ENCODE results near the gene DACT3.

Gene DACT3

GRCh38 chr19:46598372-46598917 lies 62.5 kb downstream of the DACT3 start:
- Histone ChIP-seq H3K4me1 (ENCODE audit: insufficient read depth, low read length, severe bottlenecking) (peaks cover 17% of the 10 kb centered on the region), H3K79me2 (ENCODE audit: insufficient read depth, low read length) (peaks cover 19% of the 10 kb centered on the region), H3K9ac (ENCODE audit: low read length) (no peak overlapping the region), H3F3A (ENCODE audit: insufficient read depth, low read length) (no peaks in the 10 kb centered on the region), H3K9me2 (ENCODE audit: low read depth, low read length) (no peaks in the 10 kb centered on the region), H3K27ac (ENCODE audit: low read depth, low read length, poor library complexity, severe bottlenecking) (no peak overlapping the region), H3K4me3 (ENCODE audit: low read depth, low read length, poor library complexity, severe bottlenecking) (no peak overlapping the region), H3K4me2 (ENCODE audit: low read length) (no peak overlapping the region), H3K36me3 (ENCODE audit: insufficient read depth, low read length) (no peaks in the 10 kb centered on the region; the same call in 1 of the 2 replicates), H3K27me3 (ENCODE audit: insufficient read depth, low read length) (no peaks in the 10 kb centered on the region; the same call in 1 of the 2 replicates), H2AFZ (ENCODE audit: low read length) (no peak overlapping the region), H3K9me3 (ENCODE audit: low read length) (peaks cover 7% of the 10 kb centered on the region), H4K20me1 (ENCODE audit: insufficient read depth, low read length) (no peaks in the 10 kb centered on the region)
- no peak for TF ChIP-seq CTCF (IDR thresholded peaks at IDR 0.05; ENCODE audit: low read length)
- no peak for TF ChIP-seq EZH2 (IDR thresholded peaks at IDR 0.05; ENCODE audit: borderline replicate concordance, low read length)
